Measurements from ENCODE around the gene ZMYND19. TPM values are rescaled to one million over a fixed set of nuclear protein-coding genes. Genes with fewer than 3 reads are reported as not detected.

The ZMYND19 gene
- total RNA-seq, result 27.5 and 40.3 TPM in 2 replicates

DNA sequence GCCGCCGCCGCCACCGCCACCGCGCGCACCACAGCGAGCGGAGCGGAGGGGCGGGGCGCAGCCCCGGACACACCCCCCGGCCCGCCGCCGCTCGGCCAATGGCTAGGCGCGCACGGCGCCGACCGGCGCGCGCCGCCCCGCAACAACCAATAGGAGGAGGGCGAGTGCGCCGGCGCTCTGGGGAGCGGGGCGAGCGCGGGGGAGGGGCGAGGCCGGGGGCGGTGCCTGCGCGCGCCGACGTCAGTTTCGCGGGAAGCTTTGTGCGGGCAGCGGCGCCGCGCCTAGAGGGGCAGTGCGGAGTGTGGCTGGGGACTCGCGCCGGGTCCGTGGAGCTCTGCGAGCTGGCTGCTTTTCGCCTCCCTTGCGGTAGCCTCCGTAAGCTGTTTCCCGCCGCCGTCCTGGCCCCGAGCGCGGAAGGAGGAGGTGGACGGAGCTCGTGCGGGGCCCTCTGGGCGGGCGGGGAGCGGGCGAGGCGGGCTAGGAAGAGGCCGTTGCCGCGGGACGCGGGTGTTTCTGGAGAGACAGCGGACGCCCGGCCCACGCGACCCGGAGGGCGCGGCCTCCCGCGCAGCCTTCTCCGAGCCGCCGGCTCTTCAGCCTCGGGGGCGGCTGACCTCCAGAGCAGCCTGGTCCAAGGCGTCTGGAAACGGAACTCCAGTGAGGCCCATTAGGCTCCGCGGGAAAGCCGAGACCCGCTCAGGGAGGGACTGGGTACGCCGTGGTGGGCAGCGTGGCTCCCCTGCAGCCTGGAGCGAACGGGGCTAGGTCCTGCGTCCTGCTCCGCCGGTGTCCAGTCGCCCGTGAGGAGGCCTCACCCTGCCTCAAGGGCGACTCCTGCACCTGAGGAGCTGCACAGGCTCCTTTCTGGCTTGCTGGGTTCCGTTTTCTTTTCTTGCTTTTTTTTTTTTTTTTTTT is at the start of gene ZMYND19:
TSS of gene ZMYND19 (minus strand) at position 44 of the 915 bp plus-strand sequence. CDS start 249 bp downstream, outside the sequence.

DNA sequence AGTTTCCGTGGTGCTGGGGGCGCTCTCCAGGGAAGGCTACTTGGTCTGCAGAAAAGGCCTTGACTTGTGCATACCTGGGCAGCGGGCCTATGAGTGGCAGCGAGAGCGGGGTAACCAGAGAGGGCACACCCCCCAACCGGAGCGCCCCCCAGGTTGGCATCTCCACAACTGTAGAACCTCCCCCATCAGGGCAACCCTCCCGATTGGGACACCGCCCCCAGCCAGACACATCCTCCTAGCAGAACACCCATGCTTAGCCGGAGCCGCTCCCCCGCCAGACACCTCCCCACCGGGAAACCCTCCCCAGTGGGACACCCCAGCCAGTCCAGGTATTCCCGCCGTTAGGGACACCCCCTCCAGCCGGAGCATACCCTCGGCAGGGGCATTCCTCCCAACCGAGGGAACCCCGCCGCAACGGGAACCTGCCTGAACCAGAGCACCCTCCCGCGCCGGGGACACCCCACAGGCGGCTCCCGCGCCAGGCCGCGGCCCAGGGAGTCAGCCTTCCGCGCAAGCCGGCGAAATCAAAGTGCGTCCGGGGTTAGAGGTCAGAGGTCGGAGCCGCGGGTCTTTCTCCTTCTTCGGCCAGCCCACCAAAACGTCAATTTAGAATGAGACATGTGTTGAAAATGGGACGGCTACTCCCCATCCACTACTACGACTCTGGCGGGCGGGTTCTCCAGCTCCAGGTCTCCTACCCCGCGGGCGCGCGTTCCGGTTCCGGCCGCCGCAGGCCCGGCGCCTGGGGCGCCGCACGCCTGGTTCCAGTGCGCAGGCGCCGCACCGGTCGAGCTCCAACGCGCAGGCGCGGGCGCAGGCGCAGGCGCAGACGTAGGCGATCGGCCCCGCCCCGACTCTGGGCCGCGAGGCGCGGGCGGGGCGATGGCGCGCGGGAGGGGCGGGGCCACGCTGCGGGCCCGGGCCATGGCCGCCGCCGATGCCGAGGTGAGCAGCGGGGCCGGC is 28.1 kb upstream of the ZMYND19 start, which contains the start of gene EHMT1:
TSS of gene EHMT1 (plus strand) at position 901 of the 963 bp plus-strand sequence. CDS start at position 925, 24 bp downstream.

DNA sequence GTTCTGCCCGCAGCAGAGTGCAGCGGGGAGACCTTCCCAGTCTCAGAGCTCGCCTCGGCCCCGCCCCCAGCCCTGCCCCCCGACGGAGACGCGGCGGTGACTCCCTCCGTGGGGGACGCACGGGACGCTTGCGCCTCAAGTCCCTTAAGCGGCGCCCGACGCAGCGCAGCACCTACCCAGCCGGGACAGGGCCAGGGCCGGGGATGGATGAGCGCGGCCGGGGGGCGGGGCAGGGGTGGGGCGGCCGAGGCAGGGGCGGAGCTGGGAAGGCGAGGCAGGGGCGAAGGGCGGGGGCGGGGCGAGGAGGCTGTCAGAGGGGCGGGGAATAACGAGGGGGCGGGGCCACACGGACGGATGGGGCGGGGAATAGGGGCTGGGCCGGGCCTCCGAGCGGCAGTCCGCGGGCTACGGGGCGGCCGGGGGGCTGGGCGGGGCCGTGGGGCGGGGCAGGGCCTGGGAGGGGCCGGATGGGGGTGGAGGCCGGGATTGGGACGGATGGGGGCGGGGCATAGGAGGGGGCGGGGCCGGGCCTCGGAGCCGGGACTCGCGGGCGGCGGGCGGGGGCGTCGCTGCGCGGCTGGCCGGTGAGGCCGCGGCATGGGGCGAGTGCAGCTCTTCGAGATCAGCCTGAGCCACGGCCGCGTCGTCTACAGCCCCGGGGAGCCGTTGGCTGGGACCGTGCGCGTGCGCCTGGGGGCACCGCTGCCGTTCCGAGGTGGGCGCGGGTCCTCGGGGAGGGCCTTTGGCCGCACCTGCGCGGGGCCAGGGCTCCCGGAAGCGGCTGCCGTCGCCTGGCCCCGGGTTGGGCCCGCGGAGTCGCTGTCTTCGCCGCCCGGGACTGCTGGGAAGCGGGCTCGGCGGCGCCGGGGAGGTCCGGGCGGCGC is 15.1 kb upstream of the ZMYND19 start, which contains the start of gene ARRDC1:
TSS of gene ARRDC1 (plus strand) at position 566 of the 884 bp plus-strand sequence. CDS start at position 598, 32 bp downstream.

DNA sequence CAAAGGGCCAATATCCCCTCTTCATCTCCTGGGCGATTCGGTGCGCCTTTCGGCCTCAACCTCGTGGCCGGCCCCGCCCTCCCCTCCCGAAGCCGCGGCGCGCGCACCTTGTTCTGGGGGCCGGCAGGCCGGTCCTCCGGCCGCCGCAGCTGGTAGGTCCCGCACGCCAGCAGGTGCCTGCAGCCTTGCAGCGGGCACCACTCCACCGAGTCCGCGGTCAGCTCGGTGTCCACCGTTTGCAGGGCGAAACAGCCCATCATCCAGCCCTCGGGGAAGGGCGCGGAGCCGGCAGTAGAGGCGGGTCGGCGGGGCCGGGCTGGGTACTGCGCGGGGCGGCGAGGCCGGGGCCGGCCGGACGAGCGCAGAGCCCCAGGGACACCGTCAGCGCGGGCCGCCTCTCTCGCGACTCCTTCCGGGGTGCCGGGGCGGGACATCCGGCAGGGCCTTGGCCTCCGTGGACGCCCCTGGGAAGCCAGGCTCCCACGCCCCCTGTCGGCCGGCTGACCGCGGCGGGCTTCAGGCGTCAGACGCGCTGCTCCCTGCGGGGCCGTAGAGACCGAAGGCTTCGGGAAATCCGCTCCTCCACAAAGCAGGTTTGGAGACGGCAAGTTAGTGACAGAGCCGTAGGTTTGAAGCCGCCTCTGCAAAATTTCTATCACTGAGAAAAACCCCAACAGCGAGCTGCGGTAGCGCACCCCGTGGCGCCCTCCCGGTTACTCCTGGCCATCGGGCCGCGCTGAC is 11.6 kb downstream of the ZMYND19 start, which contains the start of gene DPH7:
TSS of gene DPH7 (minus strand) at position 408 of the 741 bp plus-strand sequence. CDS start at position 260, 148 bp downstream.

DNA sequence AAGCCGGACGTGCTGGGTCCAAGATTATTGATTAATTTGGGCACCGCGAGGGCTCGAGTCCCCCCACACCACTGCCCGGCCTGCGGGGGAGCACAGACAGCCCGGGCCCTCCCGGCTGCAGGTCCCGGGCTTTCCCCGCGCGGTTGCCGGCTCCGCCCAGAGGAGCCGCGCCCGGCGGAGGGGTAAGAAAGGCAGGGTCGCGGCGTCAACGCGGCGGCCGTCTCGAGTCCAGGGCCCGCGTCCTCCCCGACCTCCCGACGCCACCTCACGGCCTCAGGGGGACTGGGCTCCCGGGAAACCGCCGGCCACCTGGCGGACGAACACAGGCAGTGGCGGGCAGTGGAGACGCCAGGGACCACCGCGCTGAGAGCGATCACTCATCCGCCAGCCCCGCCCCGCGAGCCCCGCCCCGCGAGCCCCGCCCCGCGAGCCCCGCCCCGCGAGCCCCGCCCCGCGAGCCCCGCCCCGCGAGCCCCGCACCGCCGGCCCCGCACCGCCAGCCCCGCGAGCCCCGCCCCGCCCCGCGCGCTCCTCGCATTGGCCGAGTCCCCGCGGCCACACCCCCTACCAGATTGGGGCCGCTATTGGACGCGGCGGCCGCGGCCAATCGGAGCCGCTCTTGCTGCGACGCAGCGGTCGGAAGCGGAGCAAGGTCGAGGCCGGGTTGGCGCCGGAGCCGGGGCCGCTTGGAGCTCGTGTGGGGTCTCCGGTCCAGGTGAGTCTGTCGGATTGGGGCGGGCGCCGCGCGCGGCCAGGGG is 38.9 kb downstream of the ZMYND19 start, which contains the start of gene MRPL41:
TSS of gene MRPL41 (plus strand) at position 616 of the 758 bp plus-strand sequence. CDS start 203 bp downstream, outside the sequence.

DNA sequence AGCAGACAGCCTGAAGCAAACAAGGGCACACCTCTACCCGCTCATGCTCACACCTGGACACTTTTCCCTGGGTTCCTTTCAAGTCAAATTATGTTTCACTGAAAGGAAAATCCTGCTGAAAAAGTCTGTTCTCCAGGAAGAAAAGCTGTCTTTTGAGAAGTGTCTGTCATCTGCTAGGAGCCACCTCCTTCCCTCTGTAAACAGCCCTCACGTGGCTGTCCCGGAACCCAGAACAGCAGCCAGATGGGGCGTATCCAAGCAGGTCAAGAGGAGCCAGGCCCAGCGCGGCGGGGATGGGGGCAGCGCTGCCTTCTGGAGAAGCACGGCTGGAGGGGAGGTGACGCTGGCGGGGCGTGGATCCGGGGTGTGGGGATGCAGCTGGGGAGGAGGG is 40.1 kb downstream of the ZMYND19 start, which contains the start of gene PNPLA7:
TSS of gene PNPLA7 (minus strand) at position 172 of the 391 bp plus-strand sequence. CDS start 205 bp downstream, outside the sequence.

Other genes with a start within 250 kb of the ZMYND19 start
- 6.5 and 10.6 TPM in 2 replicates for gene EXD3, start 167.3 kb downstream of the ZMYND19 start, total RNA-seq
- 0.68 and 3.3 TPM in 2 replicates for gene NOXA1, start 167.1 kb downstream of the ZMYND19 start, total RNA-seq
- 0.36 TPM in 1 of 2 replicates, not detected in the other for gene ENTPD8, start 149.2 kb downstream of the ZMYND19 start, total RNA-seq
- 18.8 and 30.0 TPM in 2 replicates for gene NSMF, start 131.2 kb downstream of the ZMYND19 start, total RNA-seq
- gene PNPLA7, start 40.1 kb downstream of the ZMYND19 start, total RNA-seq, result under 0.01 and 0.43 TPM in 2 replicates
- 32.2 and 63.2 TPM in 2 replicates for gene MRPL41, start 38.6 kb downstream of the ZMYND19 start, total RNA-seq
- 23.6 and 23.7 TPM in 2 replicates for gene DPH7, start 11.6 kb downstream of the ZMYND19 start, total RNA-seq
- gene ARRDC1, start 15.2 kb upstream of the ZMYND19 start, total RNA-seq, result 98.4 and 104 TPM in 2 replicates
- 47.2 and 82.1 TPM in 2 replicates for gene EHMT1, start 28.5 kb upstream of the ZMYND19 start, total RNA-seq